BLaER1 (cell line): ENCODE data around the gene CRADD.

Experiments
- H3K27ac ChIP-seq: shearing (Covaris generic); formaldehyde crosslinking; 2 replicates; pipeline ENCODE4 v1.8.1; 2022
- H3K27me3 ChIP-seq: shearing (Covaris generic); formaldehyde crosslinking; 2 replicates; pipeline ENCODE4 v1.8.1; 2022
- H3K36me3 ChIP-seq: shearing (Covaris generic); formaldehyde crosslinking; 2 replicates; pipeline ENCODE4 v1.8.1; 2022
- H3K4me1 ChIP-seq: shearing (Covaris generic); formaldehyde crosslinking; 2 replicates; pipeline ENCODE4 v1.8.1; 2022
- H3K4me2 ChIP-seq: shearing (Covaris generic); formaldehyde crosslinking; 2 replicates; pipeline ENCODE4 v1.8.1; 2022
- H3K4me3 ChIP-seq: shearing (Covaris generic); formaldehyde crosslinking; 2 replicates; pipeline ENCODE4 v1.8.1; 2022
- H3K9ac ChIP-seq: shearing (Covaris generic); formaldehyde crosslinking; 2 replicates; pipeline ENCODE4 v1.8.1; 2022
- H3K9me3 ChIP-seq: shearing (Covaris generic); formaldehyde crosslinking; 2 replicates; pipeline ENCODE4 v1.8.1; 2022
- H4K20me1 ChIP-seq: shearing (Covaris generic); formaldehyde crosslinking; 2 replicates; pipeline ENCODE4 v1.8.1; 2022
- Cebpa-rat ChIP-seq: shearing (Covaris generic); IDR thresholded peaks from 2 replicates; pipeline ENCODE4 v1.8.1; 2022

Gene CRADD

DNA sequence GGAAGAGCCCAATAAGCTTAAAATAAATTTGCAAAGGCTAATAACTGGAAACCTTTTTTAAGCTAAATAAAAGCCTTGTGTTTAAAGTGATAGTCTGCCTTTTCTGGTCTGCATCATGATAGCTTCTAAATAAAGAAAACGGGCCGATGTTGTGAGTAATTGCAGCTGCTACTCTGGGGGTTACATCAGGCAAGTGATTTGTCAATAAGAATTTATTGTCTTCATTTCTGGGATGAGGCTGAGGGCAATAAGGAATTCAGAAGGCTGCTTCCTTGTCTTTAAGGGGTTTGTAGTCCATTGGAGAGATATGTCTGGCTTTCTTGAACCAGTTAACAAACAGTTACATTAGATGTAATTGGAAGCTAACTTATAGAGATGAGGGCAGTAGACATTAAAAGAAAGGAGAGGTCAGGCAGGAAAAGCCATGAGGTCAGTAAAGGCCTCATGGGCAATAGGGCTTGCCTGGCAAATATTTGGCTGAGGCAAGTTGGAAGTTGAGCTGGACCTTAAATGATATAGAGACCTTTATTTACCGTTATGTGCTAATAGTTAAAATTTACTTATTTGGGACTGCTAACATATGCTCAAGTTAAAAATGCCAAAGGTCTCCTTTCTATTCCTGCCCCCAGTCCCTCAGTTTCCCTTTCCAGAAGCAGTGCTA is 85.0 kb downstream of the CRADD start:
- no peak overlapping the region for H3K9ac ChIP-seq

DNA sequence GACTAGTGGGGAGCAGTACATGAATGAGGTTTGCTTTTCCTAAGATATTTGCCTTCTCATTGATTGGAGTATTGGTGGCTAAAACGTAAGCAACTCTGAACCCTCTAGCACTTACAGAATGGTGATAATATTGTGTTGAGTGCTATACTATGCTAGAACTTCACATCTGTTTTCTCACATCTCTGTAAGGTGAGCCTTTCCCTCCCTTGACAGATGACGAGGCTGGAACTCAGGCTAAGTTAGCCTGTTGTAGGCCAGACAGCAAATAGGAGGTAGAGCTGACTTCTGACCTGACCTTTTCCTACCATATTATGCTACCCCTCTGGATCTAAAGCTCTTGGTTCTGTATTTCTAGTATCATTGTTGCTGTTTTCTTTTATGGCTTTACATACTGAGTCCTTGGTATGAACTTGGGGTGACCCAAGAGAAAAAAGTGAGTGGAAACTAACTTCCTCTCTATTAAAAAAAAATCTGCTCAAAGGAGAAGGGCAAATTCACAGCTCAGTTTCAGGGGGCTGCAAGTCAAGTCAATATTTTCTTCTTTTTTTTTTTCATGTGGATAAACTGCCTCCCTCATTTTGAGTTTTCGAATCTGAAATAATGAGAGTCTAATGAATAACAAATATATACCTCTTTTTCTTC is 85.9 kb downstream of the CRADD start:
- no peak overlapping the region for H3K4me2 ChIP-seq
- no peak for TF ChIP-seq Cebpa-rat

More for the DNA sequence above, 85.0 kb downstream of the CRADD start:
- H4K20me1 ChIP-seq: no peaks in the 10 kb centered on the region
- no peak for TF ChIP-seq Cebpa-rat
- no peaks in the 10 kb centered on the region for H3K36me3 ChIP-seq
- peaks cover 19% of the 10 kb centered on the region for H3K4me1 ChIP-seq
- H3K27ac ChIP-seq: no peak overlapping the region
- no peak overlapping the region for H3K4me3 ChIP-seq
- H3K9me3 ChIP-seq: no peaks in the 10 kb centered on the region
- no peak overlapping the region for H3K4me2 ChIP-seq
- H3K27me3 ChIP-seq: no peaks in the 10 kb centered on the region

DNA sequence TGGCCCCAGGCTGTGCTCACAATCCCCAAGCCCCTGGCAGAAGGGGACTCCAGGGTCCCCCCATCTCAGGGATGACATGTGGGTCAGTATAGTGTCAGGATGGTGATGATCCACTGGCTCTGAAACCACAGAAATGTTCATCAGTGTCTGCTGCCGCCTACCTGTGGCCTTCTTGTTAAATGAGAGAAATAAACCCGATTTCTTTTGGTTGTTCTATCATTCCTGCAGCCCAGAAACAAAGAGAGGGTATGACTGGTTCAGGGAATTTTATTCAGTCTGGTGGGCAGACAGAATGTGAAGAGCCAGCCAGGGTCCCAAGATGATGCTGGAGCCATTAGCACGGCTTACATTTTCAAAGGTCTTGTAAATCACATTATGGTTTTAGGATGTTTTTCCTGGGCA is 86.6 kb downstream of the CRADD start:
- no peak for TF ChIP-seq Cebpa-rat
- H3K36me3 ChIP-seq: no peaks in the 10 kb centered on the region
- no peak overlapping the region for H3K4me2 ChIP-seq
- H4K20me1 ChIP-seq: no peaks in the 10 kb centered on the region
- H3K4me1 ChIP-seq: peaks cover 19% of the 10 kb centered on the region
- H3K27ac ChIP-seq: no peak overlapping the region
- no peaks in the 10 kb centered on the region for H3K27me3 ChIP-seq
- H3K9ac ChIP-seq: no peak overlapping the region
- H3K9me3 ChIP-seq: no peaks in the 10 kb centered on the region
- no peak overlapping the region for H3K4me3 ChIP-seq

More for the DNA sequence above, 85.9 kb downstream of the CRADD start:
- Histone ChIP-seq H3K27ac (no peak overlapping the region), H3K9ac (no peak overlapping the region), H4K20me1 (no peaks in the 10 kb centered on the region), H3K9me3 (no peaks in the 10 kb centered on the region), H3K36me3 (no peaks in the 10 kb centered on the region), H3K4me1 (peaks cover 21% of the 10 kb centered on the region), H3K27me3 (no peaks in the 10 kb centered on the region), H3K4me3 (no peak overlapping the region)

DNA sequence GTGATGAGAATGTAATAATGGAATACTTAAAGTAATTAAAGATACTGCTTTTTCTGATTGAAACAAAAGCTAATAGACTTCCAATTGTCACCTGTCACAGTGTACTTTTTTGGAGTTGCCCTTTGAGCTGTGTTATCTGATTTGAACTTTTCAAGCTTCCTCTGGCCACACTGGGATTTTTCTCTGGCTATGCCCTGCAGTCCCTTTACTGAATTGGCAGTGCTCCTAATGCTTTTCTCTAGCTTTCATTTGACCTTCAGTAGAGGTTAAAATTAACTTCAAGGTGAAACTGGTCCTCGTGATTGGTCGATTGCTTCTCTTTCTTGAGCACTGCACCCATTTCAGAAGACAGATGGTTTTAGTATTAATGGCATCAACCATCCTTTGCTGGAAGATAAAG is 89.2 kb downstream of the CRADD start:
- Histone ChIP-seq H3K4me1 (peaks cover 9% of the 10 kb centered on the region; the same call in 1 of the 2 replicates), H3K27ac (no peak overlapping the region), H3K36me3 (no peaks in the 10 kb centered on the region), H3K27me3 (no peaks in the 10 kb centered on the region), H3K9me3 (no peaks in the 10 kb centered on the region), H4K20me1 (no peaks in the 10 kb centered on the region), H3K4me3 (no peak overlapping the region), H3K9ac (no peak overlapping the region), H3K4me2 (no peak overlapping the region)
- TF ChIP-seq Cebpa-rat: no peak

DNA sequence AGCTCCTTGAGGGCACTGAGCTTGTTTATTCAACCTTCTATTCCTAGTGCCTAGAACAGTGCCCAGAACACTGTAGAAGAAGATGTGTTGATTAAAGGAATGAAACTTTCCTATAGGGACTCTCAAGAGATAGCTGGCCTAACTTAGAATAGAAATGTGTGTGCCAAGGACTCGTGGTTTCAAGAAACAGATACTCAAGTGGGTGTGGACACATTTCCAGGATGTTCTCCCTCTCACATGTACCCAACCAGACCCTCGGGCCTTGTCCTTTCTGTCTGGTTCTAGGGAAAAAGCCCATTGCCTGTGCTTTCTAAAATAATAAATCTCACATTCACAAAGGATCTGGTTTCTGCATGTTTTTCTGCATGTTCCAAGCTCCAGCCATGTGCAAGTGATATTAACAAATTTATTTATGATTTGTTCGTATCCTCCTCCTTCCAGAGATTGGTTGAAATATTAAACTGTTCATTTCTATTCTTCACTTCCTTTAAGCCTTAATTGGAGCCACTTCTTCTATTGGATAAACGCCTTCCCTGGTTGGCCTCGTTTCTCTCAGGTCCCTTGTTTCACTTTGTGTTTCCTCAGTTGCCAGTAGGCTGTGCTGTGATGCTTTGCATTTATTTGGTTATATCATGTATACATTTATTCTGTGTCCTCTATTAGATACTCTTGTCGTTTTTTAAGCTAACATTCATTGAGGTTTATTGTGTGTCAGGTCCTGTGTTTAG is 89.8 kb downstream of the CRADD start:
- Histone ChIP-seq H3K9ac (no peak overlapping the region), H3K4me2 (no peak overlapping the region), H4K20me1 (no peaks in the 10 kb centered on the region), H3K27me3 (no peaks in the 10 kb centered on the region), H3K9me3 (no peaks in the 10 kb centered on the region), H3K4me3 (no peak overlapping the region), H3K27ac (no peak overlapping the region), H3K36me3 (no peaks in the 10 kb centered on the region), H3K4me1 (peaks cover 9% of the 10 kb centered on the region; the same call in 1 of the 2 replicates)
- no peak for TF ChIP-seq Cebpa-rat

DNA sequence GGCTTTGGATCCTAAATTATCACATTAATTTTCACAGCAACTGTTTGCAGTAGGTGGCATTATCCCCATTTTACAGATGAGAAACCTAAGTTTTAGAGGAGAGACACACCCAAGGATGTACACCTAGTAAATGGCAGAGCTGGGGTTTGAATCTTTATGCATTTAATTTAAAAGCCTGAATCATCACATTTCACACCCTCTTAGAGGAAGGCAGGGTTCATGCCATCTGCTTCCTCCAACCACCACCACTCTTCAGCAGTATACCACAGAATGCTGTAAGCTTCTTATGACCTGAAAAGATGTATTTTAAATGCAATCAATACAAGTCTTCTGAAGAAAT is 90.3 kb downstream of the CRADD start:
- Histone ChIP-seq H3K4me1 (peaks cover 9% of the 10 kb centered on the region; the same call in 1 of the 2 replicates), H3K4me2 (no peak overlapping the region), H3K4me3 (no peak overlapping the region)

DNA sequence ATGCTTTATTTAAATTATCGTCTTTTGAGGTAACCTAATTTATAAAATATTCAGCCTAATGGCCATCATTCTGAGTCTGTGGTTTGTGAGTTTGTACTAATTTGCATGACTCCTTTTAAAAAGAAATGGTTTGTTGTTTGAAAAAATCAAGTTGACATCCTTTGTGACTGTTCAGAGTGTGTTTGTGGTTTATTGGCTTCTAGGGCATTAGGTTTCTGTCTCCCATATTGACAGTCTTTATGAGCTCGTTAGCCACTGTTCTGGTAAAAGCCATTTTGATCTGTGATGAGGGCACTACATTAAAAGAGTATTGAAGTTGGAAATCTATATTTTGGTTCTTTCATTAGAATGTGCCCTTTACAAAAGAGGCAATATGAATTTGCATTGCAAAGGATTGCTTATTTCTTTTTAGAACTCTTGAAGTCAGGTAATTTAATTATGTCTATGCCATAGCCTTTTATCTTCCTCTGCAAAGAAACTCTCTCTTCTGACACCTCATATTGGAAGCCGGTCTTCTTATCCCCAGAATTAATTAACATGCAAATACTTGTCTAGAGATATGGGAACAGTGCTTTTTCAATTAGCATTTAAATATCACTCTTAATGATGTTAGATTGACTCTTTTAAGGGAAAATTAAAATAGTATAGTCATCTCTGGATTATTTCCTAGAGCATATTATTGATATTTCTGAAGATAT is 95.0 kb downstream of the CRADD start:
- Histone ChIP-seq H3K9ac (no peak overlapping the region), H3K4me2 (no peak overlapping the region), H3K4me3 (no peak overlapping the region), H3K9me3 (peaks cover 3% of the 10 kb centered on the region; the same call in 1 of the 2 replicates), H3K27ac (no peak overlapping the region), H3K36me3 (no peaks in the 10 kb centered on the region), H3K4me1 (peaks cover 15% of the 10 kb centered on the region; the same call in 1 of the 2 replicates), H4K20me1 (no peaks in the 10 kb centered on the region), H3K27me3 (no peaks in the 10 kb centered on the region)
- TF ChIP-seq Cebpa-rat: no peak

More for the DNA sequence above, 90.3 kb downstream of the CRADD start:
- Histone ChIP-seq H3K36me3 (no peaks in the 10 kb centered on the region), H3K27me3 (no peaks in the 10 kb centered on the region), H3K27ac (no peak overlapping the region), H4K20me1 (no peaks in the 10 kb centered on the region), H3K9ac (no peak overlapping the region), H3K9me3 (no peaks in the 10 kb centered on the region)
- TF ChIP-seq Cebpa-rat: no peak

DNA sequence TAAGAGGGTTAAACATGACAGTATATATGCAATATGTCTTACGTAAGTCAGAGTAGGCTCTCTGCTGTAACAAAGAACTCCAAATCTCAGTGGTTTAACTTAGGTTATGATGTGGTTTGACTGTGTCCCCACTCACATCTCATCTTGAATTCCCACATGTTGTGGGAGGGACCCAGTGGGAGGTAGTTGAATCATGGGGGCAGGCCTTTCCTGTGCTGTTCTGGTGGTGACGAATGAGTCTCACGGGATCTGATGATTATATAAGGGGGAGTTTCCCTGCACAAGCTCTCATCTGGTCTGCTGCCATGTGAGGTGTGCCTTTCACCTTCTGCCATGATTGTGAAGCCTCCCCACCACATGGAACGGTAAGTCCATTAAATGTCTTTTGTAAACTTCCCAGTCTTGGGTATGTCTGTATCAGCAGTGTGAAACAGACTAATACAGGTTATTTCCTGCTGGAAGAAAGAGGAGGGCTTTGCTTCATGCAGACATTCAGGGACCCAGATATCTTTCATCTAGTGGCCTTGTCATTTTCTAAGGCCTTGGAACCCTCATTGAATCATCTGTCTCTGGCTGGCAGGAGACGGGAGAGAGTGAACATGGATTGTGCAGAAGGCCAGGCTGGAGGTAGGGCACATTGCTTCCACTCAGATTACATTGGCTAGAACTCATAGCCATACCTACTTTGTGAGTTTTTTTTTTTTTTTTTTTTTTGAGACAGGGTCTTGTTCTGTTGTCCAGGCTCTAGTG is 96.1 kb downstream of the CRADD start:
- no peak for TF ChIP-seq Cebpa-rat
- H4K20me1 ChIP-seq: no peaks in the 10 kb centered on the region
- H3K27ac ChIP-seq: no peak overlapping the region
- H3K9ac ChIP-seq: no peak overlapping the region
- H3K9me3 ChIP-seq: peaks cover 3% of the 10 kb centered on the region; the same call in 1 of the 2 replicates
- peak overlapping the region; percentile 1; the same call in 1 of the 2 replicates for H3K4me2 ChIP-seq
- H3K27me3 ChIP-seq: no peaks in the 10 kb centered on the region
- H3K4me3 ChIP-seq: no peak overlapping the region
- H3K4me1 ChIP-seq: peaks cover 11% of the 10 kb centered on the region
- no peaks in the 10 kb centered on the region for H3K36me3 ChIP-seq

DNA sequence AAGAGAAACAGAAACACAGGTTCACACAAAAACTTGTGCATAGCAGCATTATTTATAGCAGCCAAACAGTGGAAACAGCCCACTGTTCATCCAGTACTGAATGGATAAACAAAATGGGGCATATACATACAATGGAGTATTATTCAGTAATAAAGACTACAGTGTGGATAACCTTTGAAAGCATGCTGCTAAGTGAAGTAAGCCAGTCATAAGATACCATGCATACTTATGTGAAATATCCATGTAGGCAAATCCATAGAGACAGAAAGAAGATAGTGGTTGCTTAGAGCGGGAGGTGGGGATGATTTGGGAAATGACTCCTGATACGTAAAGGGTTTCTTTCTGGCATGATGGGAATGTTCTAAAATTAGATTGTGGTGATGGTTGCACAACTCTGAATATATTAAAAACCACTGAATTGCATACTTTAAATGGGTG is 99.4 kb downstream of the CRADD start:
- no peak overlapping the region for H3K4me3 ChIP-seq
- peaks cover 19% of the 10 kb centered on the region for H3K4me1 ChIP-seq
- H3K4me2 ChIP-seq: no peak overlapping the region
- peaks cover 3% of the 10 kb centered on the region; the same call in 1 of the 2 replicates for H3K9me3 ChIP-seq
- no peaks in the 10 kb centered on the region for H3K36me3 ChIP-seq
- H3K9ac ChIP-seq: no peak overlapping the region
- no peak overlapping the region for H3K27ac ChIP-seq
- TF ChIP-seq Cebpa-rat: no peak
- H3K27me3 ChIP-seq: no peaks in the 10 kb centered on the region
- no peaks in the 10 kb centered on the region for H4K20me1 ChIP-seq
